ENCODE measurements around the gene PPP2R2B.

PPP2R2B gene

DNA sequence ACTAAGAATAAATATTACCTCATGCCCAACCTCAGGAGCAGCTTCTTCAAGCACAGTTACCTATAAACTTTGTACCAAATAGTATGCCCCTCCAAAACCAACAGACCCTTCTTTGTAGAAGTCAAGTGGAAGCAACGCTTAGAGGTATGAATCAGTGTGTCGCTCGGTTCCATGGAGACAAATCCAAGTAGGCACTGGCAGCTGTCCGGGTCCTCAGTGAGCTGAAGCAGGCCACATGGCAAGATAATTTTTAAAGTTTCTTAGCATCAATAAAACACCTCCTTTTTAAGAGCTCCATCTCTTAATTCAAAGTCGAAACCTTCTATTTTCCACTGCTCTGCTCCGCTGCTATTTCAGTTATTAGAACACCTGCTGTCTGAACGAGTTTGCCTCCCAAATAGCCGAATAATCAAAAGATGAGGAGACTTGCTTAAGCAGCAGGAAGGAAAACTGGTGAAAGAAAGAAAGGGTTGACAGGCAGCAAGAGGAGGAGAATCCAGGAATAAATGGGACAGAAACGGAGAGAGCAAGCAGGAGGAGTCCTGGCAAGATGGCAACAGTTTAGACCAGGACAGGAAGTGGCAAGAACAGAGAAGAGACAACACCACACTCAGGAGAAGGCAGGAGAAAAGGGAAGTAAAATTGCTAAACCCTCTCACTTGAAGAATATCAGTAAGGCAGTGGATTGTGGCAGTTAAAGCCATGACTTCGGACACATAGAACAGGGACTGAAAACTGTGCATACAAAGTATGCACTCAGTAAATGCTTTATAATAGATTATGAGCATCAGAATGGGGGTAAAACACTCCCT, 65.0 kb downstream of the PPP2R2B start:
- H3K27ac ChIP-seq = no peak overlapping the region
- TF ChIP-seq, protein P1, sequence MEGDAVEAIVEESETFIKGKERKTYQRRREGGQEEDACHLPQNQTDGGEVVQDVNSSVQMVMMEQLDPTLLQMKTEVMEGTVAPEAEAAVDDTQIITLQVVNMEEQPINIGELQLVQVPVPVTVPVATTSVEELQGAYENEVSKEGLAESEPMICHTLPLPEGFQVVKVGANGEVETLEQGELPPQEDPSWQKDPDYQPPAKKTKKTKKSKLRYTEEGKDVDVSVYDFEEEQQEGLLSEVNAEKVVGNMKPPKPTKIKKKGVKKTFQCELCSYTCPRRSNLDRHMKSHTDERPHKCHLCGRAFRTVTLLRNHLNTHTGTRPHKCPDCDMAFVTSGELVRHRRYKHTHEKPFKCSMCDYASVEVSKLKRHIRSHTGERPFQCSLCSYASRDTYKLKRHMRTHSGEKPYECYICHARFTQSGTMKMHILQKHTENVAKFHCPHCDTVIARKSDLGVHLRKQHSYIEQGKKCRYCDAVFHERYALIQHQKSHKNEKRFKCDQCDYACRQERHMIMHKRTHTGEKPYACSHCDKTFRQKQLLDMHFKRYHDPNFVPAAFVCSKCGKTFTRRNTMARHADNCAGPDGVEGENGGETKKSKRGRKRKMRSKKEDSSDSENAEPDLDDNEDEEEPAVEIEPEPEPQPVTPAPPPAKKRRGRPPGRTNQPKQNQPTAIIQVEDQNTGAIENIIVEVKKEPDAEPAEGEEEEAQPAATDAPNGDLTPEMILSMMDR (conservative IDR thresholded peaks at IDR 0.05) = no peak

DNA sequence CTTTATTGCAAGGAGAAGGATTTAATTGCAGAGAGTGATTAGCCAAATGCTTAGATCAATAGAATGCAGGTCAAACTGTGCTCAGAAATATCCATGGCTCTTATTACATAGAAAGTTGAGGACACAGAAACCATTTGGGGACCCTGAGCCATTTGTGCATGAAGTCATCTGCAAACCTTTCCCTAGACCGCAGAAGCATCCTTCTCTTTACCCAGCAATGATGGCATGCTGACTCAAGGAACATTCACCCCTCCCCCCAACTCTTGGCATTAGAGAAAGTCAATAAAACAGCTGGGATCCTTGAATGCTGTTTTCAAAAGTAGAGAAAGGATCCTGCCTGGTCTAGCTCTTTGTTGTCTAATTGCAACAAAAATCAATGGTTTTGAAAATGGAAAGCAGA, 73.5 kb downstream of the PPP2R2B start:
- TF ChIP-seq, protein P1 (conservative IDR thresholded peaks at IDR 0.05) = no peak

DNA sequence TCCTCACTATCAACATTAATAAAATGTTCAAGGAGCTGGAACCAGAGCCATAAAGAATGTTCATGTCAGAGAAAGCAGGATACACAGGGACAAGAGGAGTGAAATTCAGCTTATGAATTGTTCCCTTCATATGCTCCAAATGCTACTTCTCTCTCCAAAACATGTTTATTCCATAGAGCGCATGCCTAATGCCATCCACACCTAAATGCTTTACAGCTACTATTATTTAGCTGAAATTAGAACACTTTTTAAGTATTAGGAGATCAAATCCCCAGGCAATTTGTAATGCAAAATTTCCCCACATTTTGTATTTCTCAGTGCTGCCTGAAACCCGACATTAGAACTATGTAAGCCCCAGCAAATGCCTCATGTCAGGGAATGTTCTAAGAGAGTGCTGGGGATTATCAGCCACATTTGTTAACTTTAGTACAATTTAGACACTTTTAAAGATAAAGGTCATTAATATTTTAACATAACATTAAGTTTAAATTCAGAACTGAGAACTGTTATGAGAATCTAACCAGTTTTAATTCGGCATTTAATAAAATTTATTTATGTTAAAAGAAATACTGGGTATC, 75.5 kb downstream of the PPP2R2B start:
- no peak overlapping the region for H3K27ac ChIP-seq
- TF ChIP-seq, protein P1 (conservative IDR thresholded peaks at IDR 0.05) = no peak

More for the DNA sequence above, 73.5 kb downstream of the PPP2R2B start:
- no peak overlapping the region for H3K27ac ChIP-seq

DNA sequence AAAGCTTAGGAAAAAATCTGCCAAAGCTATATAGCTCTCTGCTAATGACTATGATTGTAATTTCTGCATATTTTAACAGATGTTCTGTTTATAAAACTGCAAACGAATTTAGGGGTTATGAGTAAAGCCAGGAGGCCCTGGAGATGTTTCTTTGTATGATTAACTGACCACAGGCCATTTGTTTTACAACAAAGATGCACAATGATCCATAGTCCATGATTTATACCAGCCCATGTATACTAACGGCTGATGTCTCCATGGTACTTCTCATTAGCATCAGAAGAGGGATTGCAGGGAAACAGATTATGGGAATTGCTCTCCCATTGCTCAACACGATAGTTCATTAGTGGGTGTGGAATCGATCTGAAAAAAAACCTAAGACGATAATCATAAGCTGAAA, 78.9 kb downstream of the PPP2R2B start:
- TF ChIP-seq, protein P1 (conservative IDR thresholded peaks at IDR 0.05) = no peak
- H3K27ac ChIP-seq = no peak overlapping the region

DNA sequence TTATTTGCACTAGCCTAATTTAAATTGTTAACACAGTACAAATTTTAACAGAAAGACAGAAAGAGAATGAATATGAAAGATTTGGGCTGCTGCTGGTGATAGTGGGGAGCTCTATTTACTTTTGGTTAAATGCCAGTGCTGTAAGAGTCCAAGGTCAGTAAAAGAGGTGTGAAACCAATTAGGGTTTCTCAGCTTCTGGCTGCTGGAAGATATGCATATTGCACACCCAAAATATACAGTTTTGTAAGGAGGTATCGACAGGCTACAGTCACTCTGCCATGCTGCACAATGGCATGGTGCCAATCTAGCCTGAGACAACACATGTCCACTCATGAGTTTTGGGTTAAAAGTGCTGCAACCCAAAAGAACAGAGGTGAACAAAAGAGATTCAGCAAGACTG, 79.3 kb downstream of the PPP2R2B start:
- no peak overlapping the region for H3K27ac ChIP-seq

DNA sequence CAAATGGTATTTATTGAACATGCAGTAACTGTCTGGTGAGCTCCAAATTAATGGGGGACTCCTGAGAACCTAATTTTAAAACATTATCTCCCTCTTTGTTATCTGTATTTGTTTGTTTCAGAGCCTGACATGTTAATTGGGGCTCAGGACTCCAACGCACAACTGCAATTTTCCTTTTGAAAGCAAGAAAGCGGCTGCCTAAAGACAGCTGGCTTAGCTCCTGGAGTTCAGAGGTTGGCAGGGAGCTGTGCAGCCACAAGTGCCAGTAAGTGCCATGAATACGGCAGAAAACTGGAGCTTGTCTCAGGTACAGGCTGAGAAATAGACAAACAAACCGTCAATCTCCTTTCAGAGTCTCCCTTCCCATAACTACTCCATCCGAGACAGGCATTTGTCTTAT, 80.9 kb downstream of the PPP2R2B start:
- H3K27ac ChIP-seq = no peak overlapping the region
- TF ChIP-seq, protein P1 (conservative IDR thresholded peaks at IDR 0.05) = no peak

More for the DNA sequence above, 79.3 kb downstream of the PPP2R2B start:
- TF ChIP-seq, protein P1 (conservative IDR thresholded peaks at IDR 0.05) = no peak

DNA sequence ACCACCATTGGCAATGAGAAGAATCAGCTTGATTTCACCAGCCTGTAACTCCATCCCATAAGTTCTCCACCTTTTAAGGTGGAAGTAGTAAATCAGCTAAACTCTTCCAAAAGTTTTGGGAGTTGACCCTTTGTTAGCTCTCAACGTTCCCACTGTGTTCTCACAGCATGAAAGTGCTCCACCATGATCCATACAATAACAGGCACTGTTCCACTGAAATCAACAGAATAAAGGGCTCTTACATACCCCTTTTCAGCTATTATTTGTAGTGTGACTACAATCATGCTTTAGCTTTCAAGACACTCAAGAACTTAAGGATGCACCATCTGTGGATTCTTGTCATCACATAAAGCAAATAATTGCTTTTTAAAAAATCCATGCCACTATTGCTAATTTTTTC, 81.6 kb downstream of the PPP2R2B start:
- TF ChIP-seq, protein P1 (conservative IDR thresholded peaks at IDR 0.05) = no peak
- H3K27ac ChIP-seq = no peak overlapping the region

Measured in VCaP (cell line).